Measurements from ENCODE around the gene UFM1. TPM values are rescaled to one million over a fixed set of nuclear protein-coding genes. Genes with fewer than 3 reads are reported as not detected.

UFM1 gene
- 52.8 and 76.0 TPM in 2 replicates for total RNA-seq (ENCODE audit: low replicate concordance)

DNA sequence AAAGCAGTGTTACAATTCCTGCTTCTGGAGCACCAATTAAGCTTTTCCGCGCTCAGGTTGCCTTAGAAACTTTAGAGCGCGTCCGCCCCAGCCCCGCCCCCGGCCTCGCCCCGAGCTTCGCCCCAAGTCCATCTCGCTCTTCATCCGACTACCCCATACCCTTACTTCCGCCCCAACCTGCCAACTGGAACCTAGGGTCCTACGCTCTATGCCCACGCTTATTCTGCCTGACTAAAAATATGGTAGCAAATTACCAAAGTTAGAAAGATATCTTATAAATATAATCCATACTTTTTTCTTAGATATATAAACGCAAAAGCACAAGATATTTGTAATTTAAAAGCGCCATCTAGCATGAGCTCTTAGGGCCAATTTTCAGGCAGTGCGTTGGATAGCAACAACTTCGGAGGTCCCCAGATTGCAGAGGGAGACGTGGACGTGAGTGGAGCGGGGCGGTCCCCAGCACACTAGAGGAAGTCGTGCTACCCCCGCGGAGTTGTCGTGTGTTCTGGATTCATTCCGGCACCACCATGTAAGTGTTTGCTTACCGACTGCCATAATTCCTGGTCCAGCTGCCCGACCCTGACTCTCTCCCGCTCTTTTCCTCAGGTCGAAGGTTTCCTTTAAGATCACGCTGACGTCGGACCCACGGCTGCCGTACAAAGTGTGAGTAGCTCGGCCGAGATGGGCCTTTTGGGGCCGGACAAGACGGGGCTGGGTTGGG, at the start of gene UFM1:
UFM1 (plus strand) TSS at position 462 of the 724 bp plus-strand sequence; CDS start at position 531, 69 bp downstream.
- peak; percentile 95 for DNase-seq (ENCODE audit: low spot score)
- no peaks in the 10 kb centered on the region for H3K27me3 ChIP-seq
- Mint-ChIP-seq H3K4me3 (peak within 1 kb of the TSS; percentile 96), H3K27me3 (ENCODE audit: insufficient read depth, low read depth) (no peaks in the 10 kb centered on the region), H3K9me3 (no peaks in the 10 kb centered on the region), H3K27ac (peak within 1 kb of the TSS; percentile 94), H3K4me1 (peaks cover 22% of the 10 kb centered on the region), H3K36me3 (peaks cover 3% of the 10 kb centered on the region)
- no peaks in the 10 kb centered on the region for H3F3A ChIP-seq (ENCODE audit: low read depth)
- H3K4me2 ChIP-seq: peak within 1 kb of the TSS; percentile 84
- H3K36me3 ChIP-seq: no peaks in the 10 kb centered on the region
- peaks cover 34% of the 10 kb centered on the region for H3K79me2 ChIP-seq (ENCODE audit: low read depth)
- peaks cover 12% of the 10 kb centered on the region for H3K4me1 ChIP-seq
- peak within 1 kb of the TSS; percentile 100 for H2AFZ ChIP-seq (replicated peaks)
- H3K27ac ChIP-seq: peak within 1 kb of the TSS; percentile 94
- peak within 1 kb of the TSS; percentile 64 for H3K4me3 ChIP-seq
- no peak for TF ChIP-seq EZH2phosphoT487 (IDR thresholded peaks at IDR 0.05)
- H3K9me3 ChIP-seq (ENCODE audit: low read depth): no peaks in the 10 kb centered on the region
- no peaks in the 10 kb centered on the region for H4K20me1 ChIP-seq (ENCODE audit: low read depth)
- H3K9ac ChIP-seq: peak within 1 kb of the TSS; percentile 65

GRCh38 chr13:38301236-38301635, 48.4 kb upstream of the UFM1 start:
- TF ChIP-seq EZH2phosphoT487 (IDR thresholded peaks at IDR 0.05) (no peak), EZH2 (IDR thresholded peaks at IDR 0.05) (no peak)
- TF ChIP-seq, protein P1, sequence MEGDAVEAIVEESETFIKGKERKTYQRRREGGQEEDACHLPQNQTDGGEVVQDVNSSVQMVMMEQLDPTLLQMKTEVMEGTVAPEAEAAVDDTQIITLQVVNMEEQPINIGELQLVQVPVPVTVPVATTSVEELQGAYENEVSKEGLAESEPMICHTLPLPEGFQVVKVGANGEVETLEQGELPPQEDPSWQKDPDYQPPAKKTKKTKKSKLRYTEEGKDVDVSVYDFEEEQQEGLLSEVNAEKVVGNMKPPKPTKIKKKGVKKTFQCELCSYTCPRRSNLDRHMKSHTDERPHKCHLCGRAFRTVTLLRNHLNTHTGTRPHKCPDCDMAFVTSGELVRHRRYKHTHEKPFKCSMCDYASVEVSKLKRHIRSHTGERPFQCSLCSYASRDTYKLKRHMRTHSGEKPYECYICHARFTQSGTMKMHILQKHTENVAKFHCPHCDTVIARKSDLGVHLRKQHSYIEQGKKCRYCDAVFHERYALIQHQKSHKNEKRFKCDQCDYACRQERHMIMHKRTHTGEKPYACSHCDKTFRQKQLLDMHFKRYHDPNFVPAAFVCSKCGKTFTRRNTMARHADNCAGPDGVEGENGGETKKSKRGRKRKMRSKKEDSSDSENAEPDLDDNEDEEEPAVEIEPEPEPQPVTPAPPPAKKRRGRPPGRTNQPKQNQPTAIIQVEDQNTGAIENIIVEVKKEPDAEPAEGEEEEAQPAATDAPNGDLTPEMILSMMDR (IDR thresholded peaks at IDR 0.05): no peak
- Mint-ChIP-seq H3K36me3 (no peaks in the 10 kb centered on the region), H3K4me3 (no peak overlapping the region), H3K27ac (no peak overlapping the region), H3K27me3 (ENCODE audit: insufficient read depth, low read depth) (no peaks in the 10 kb centered on the region), H3K4me1 (no peaks in the 10 kb centered on the region), H3K9me3 (no peaks in the 10 kb centered on the region)
- Histone ChIP-seq H3K27ac (no peak overlapping the region), H3K4me1 (no peaks in the 10 kb centered on the region), H3K4me3 (no peak overlapping the region), H2AFZ (replicated peaks) (no peak overlapping the region), H3K27me3 (no peaks in the 10 kb centered on the region), H3F3A (ENCODE audit: low read depth) (no peaks in the 10 kb centered on the region), H3K79me2 (ENCODE audit: low read depth) (no peaks in the 10 kb centered on the region), H3K4me2 (no peak overlapping the region), H4K20me1 (ENCODE audit: low read depth) (no peaks in the 10 kb centered on the region), H3K36me3 (no peaks in the 10 kb centered on the region), H3K9ac (no peak overlapping the region), H3K9me3 (ENCODE audit: low read depth) (no peaks in the 10 kb centered on the region)
- DNase-seq (ENCODE audit: low spot score): no peak

DNA sequence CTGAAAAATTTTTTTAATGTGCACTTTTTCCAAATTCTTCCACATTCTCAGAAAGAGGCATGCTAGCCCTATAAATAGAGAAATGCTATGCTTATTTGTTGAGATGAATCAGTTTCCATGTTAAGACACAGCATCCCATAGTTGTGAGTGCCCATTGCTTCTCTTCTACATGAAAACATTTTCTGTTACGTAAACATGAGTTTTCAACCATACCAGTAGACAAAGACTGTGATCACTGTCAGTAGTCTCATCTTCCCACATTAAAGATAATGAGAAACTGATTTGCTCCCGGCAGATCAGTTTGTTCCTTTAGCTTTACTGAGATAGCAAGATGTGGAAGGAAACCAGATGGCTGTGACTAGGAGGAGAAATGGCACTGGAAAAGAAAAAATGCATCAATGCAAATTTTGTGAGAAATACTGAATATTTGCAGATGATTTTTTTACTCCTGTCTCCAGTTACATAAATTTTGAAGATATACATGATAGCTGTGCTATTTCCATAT, 45.8 kb upstream of the UFM1 start:
- Histone ChIP-seq H3K79me2 (ENCODE audit: low read depth) (no peaks in the 10 kb centered on the region), H3K27me3 (no peaks in the 10 kb centered on the region), H3K4me1 (no peaks in the 10 kb centered on the region), H3F3A (ENCODE audit: low read depth) (no peaks in the 10 kb centered on the region), H3K9me3 (ENCODE audit: low read depth) (no peaks in the 10 kb centered on the region), H3K27ac (no peak overlapping the region), H3K36me3 (no peaks in the 10 kb centered on the region), H3K4me3 (no peak overlapping the region), H3K4me2 (no peak overlapping the region), H4K20me1 (ENCODE audit: low read depth) (no peaks in the 10 kb centered on the region), H2AFZ (replicated peaks) (no peak overlapping the region), H3K9ac (no peak overlapping the region)
- Mint-ChIP-seq H3K27ac (no peak overlapping the region), H3K36me3 (no peaks in the 10 kb centered on the region), H3K9me3 (no peaks in the 10 kb centered on the region), H3K4me3 (no peak overlapping the region), H3K4me1 (no peaks in the 10 kb centered on the region), H3K27me3 (ENCODE audit: insufficient read depth, low read depth) (no peaks in the 10 kb centered on the region)
- DNase-seq (ENCODE audit: low spot score): no peak
- TF ChIP-seq EZH2phosphoT487 (IDR thresholded peaks at IDR 0.05) (no peak), EZH2 (IDR thresholded peaks at IDR 0.05) (no peak)
- TF ChIP-seq, protein P1 (IDR thresholded peaks at IDR 0.05): no peak

DNA sequence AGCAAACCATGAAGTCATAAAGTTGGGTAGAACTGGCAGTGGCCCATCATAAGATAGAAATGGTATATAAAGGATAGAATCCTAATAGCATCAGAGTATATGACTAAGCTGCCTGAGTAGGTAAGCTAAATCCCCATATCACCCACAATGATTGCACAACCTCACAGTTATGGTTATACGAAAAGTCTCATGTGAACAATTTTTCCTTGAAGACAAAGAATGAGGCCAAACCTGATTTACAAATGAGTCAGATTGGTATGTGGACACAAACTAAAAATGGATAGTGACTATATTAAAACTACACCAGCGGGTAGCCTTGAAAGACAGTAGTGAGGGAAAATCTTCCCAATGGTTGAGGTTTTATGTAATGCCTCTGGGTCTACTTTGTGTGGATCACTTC, 40.9 kb upstream of the UFM1 start:
- Histone ChIP-seq H4K20me1 (ENCODE audit: low read depth) (no peaks in the 10 kb centered on the region), H3K4me1 (no peaks in the 10 kb centered on the region), H3K79me2 (ENCODE audit: low read depth) (no peaks in the 10 kb centered on the region), H3K27ac (no peak overlapping the region), H3K4me3 (no peak overlapping the region), H3K4me2 (no peak overlapping the region), H3K9me3 (ENCODE audit: low read depth) (no peaks in the 10 kb centered on the region), H3F3A (ENCODE audit: low read depth) (no peaks in the 10 kb centered on the region), H3K27me3 (no peaks in the 10 kb centered on the region), H3K9ac (no peak overlapping the region), H2AFZ (replicated peaks) (no peak overlapping the region), H3K36me3 (no peaks in the 10 kb centered on the region)
- Mint-ChIP-seq H3K4me3 (no peak overlapping the region), H3K36me3 (no peaks in the 10 kb centered on the region), H3K4me1 (no peaks in the 10 kb centered on the region), H3K27ac (no peak overlapping the region), H3K27me3 (ENCODE audit: insufficient read depth, low read depth) (no peaks in the 10 kb centered on the region), H3K9me3 (no peaks in the 10 kb centered on the region)
- DNase-seq (ENCODE audit: low spot score): no peak
- no peak for TF ChIP-seq EZH2phosphoT487 (IDR thresholded peaks at IDR 0.05)
- TF ChIP-seq EZH2 (IDR thresholded peaks at IDR 0.05): no peak
- TF ChIP-seq, protein P1 (IDR thresholded peaks at IDR 0.05): no peak
